Body of pancreas (tissue), 4 donors: ENCODE results near the gene CD180.

Experiments used
- CTCF ChIP-seq, 7 experiments: fragments of 450-650 bp in 4 of 7; fragments of 200-600 bp in 3 of 7; sonication (generic) in 3 of 7; IDR thresholded peaks; one replicate each; pipeline ENCODE4 v1.5.1; 2016 to 2019; ENCODE audit warnings: antibody characterized with exemption in 7 of 7
- POLR2A ChIP-seq, 3 donors: fragments of 450-650 bp; IDR thresholded peaks; one replicate each; pipeline ENCODE4 v1.6.1; 2016; ENCODE audit warnings: antibody characterized with exemption in 3 of 3, mild to moderate bottlenecking in 2 of 3

GRCh38 chr5:67203701-67204074 is 7.1 kb upstream of the CD180 start:
- TF ChIP-seq POLR2A (IDR thresholded peaks at IDR 0.05) (no peak), CTCF (IDR thresholded peaks at IDR 0.05) (no peak)
